ENCODE measurements around the gene PIEZO1. TPM values are rescaled to one million over a fixed set of nuclear protein-coding genes. Genes with fewer than 3 reads are reported as not detected.

Gene PIEZO1
- total and polyA plus RNA-seq, 2 experiments from 2014 or later = 30.4 to 70.1 TPM

GRCh38 chr16:88800277-88800592 is 15.2 kb upstream of the PIEZO1 start (continued):
- TF ChIP-seq, protein P1, sequence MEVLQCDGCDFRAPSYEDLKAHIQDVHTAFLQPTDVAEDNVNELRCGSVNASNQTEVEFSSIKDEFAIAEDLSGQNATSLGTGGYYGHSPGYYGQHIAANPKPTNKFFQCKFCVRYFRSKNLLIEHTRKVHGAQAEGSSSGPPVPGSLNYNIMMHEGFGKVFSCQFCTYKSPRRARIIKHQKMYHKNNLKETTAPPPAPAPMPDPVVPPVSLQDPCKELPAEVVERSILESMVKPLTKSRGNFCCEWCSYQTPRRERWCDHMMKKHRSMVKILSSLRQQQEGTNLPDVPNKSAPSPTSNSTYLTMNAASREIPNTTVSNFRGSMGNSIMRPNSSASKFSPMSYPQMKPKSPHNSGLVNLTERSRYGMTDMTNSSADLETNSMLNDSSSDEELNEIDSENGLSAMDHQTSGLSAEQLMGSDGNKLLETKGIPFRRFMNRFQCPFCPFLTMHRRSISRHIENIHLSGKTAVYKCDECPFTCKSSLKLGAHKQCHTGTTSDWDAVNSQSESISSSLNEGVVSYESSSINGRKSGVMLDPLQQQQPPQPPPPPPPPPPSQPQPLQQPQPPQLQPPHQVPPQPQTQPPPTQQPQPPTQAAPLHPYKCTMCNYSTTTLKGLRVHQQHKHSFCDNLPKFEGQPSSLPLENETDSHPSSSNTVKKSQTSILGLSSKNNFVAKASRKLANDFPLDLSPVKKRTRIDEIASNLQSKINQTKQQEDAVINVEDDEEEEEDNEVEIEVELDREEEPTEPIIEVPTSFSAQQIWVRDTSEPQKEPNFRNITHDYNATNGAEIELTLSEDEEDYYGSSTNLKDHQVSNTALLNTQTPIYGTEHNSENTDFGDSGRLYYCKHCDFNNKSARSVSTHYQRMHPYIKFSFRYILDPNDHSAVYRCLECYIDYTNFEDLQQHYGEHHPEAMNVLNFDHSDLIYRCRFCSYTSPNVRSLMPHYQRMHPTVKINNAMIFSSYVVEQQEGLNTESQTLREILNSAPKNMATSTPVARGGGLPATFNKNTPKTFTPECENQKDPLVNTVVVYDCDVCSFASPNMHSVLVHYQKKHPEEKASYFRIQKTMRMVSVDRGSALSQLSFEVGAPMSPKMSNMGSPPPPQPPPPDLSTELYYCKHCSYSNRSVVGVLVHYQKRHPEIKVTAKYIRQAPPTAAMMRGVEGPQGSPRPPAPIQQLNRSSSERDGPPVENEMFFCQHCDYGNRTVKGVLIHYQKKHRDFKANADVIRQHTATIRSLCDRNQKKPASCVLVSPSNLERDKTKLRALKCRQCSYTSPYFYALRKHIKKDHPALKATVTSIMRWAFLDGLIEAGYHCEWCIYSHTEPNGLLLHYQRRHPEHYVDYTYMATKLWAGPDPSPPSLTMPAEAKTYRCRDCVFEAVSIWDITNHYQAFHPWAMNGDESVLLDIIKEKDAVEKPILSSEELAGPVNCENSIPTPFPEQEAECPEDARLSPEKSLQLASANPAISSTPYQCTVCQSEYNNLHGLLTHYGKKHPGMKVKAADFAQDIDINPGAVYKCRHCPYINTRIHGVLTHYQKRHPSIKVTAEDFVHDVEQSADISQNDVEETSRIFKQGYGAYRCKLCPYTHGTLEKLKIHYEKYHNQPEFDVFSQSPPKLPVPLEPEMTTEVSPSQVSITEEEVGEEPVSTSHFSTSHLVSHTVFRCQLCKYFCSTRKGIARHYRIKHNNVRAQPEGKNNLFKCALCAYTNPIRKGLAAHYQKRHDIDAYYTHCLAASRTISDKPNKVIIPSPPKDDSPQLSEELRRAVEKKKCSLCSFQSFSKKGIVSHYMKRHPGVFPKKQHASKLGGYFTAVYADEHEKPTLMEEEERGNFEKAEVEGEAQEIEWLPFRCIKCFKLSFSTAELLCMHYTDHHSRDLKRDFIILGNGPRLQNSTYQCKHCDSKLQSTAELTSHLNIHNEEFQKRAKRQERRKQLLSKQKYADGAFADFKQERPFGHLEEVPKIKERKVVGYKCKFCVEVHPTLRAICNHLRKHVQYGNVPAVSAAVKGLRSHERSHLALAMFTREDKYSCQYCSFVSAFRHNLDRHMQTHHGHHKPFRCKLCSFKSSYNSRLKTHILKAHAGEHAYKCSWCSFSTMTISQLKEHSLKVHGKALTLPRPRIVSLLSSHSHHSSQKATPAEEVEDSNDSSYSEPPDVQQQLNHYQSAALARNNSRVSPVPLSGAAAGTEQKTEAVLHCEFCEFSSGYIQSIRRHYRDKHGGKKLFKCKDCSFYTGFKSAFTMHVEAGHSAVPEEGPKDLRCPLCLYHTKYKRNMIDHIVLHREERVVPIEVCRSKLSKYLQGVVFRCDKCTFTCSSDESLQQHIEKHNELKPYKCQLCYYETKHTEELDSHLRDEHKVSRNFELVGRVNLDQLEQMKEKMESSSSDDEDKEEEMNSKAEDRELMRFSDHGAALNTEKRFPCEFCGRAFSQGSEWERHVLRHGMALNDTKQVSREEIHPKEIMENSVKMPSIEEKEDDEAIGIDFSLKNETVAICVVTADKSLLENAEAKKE (CRISPR knock-in tag; IDR thresholded peaks at IDR 0.05) = no peak
- TF ChIP-seq EZH2phosphoT487 (IDR thresholded peaks at IDR 0.05; ENCODE audit: unreplicated experiment) (no peak), ZNF114 (CRISPR knock-in tag; IDR thresholded peaks at IDR 0.05) (no peak), EZH2 (IDR thresholded peaks at IDR 0.05; ENCODE audit: low read depth, unreplicated experiment) (no peak), ETS1 (IDR thresholded peaks at IDR 0.05) (no peak), POLR2AphosphoS5 (IDR thresholded peaks at IDR 0.05; ENCODE audit: low read depth) (no peak)

- H3K4me3 ChIP-seq = no peak overlapping the region
- Mint-ChIP-seq H3K27me3 (ENCODE audit: insufficient read depth, low read depth, poor library complexity) (peaks cover 10% of the 10 kb centered on the region), H3K4me1 (no peaks in the 10 kb centered on the region), H3K4me3 (no peak overlapping the region), H3K27ac (no peak overlapping the region), H3K36me3 (ENCODE audit: low read depth) (peaks cover 18% of the 10 kb centered on the region), H3K9me3 (no peaks in the 10 kb centered on the region)
- no peaks in the 10 kb centered on the region for H3K27me3 ChIP-seq (ENCODE audit: insufficient read depth)
- DNase-seq (ENCODE audit: low spot score) = no peak
- no peak overlapping the region for H2AFZ ChIP-seq
- H3K79me2 ChIP-seq (replicated peaks; ENCODE audit: insufficient read depth) = peaks cover 7% of the 10 kb centered on the region
- H3K9me2 ChIP-seq (ENCODE audit: insufficient read depth) = no peaks in the 10 kb centered on the region
- no peak overlapping the region for H3K4me2 ChIP-seq
- no peak for ATAC-seq
- H3F3A ChIP-seq (replicated peaks; ENCODE audit: low read depth) = peaks cover 10% of the 10 kb centered on the region; the same call in 1 of the 2 replicates
- no peak overlapping the region for H3K27ac ChIP-seq (ENCODE audit: low read depth)
- no peaks in the 10 kb centered on the region for H3K4me1 ChIP-seq (ENCODE audit: insufficient read depth)
- H4K20me1 ChIP-seq (replicated peaks; ENCODE audit: insufficient read depth) = no peaks in the 10 kb centered on the region
- no peaks in the 10 kb centered on the region for H3K36me3 ChIP-seq (ENCODE audit: insufficient read depth)
- TF ChIP-seq, protein P2, sequence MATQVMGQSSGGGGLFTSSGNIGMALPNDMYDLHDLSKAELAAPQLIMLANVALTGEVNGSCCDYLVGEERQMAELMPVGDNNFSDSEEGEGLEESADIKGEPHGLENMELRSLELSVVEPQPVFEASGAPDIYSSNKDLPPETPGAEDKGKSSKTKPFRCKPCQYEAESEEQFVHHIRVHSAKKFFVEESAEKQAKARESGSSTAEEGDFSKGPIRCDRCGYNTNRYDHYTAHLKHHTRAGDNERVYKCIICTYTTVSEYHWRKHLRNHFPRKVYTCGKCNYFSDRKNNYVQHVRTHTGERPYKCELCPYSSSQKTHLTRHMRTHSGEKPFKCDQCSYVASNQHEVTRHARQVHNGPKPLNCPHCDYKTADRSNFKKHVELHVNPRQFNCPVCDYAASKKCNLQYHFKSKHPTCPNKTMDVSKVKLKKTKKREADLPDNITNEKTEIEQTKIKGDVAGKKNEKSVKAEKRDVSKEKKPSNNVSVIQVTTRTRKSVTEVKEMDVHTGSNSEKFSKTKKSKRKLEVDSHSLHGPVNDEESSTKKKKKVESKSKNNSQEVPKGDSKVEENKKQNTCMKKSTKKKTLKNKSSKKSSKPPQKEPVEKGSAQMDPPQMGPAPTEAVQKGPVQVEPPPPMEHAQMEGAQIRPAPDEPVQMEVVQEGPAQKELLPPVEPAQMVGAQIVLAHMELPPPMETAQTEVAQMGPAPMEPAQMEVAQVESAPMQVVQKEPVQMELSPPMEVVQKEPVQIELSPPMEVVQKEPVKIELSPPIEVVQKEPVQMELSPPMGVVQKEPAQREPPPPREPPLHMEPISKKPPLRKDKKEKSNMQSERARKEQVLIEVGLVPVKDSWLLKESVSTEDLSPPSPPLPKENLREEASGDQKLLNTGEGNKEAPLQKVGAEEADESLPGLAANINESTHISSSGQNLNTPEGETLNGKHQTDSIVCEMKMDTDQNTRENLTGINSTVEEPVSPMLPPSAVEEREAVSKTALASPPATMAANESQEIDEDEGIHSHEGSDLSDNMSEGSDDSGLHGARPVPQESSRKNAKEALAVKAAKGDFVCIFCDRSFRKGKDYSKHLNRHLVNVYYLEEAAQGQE (IDR thresholded peaks at IDR 0.05; ENCODE audit: unreplicated experiment) = no peak
- no peak for TF ChIP-seq EZH2 (IDR thresholded peaks at IDR 0.05; ENCODE audit: low read depth, unreplicated experiment)
- no peak for TF ChIP-seq NANOG (IDR thresholded peaks at IDR 0.05; ENCODE audit: borderline replicate concordance)
- TF ChIP-seq JUNB (IDR thresholded peaks at IDR 0.05; ENCODE audit: unreplicated experiment) = no peak
These were observed 14.7 kb upstream of the PIEZO1 start for GRCh38 chr16:88799569-88800276.

Measured in GM23338 (cell line).